ENCODE data around the gene NAA10.

NAA10 gene

GRCh38 chrX:153913211-153913610 is 21.6 kb downstream of the NAA10 start:
- no peak for TF ChIP-seq Cebpa-rat (IDR thresholded peaks at IDR 0.05)
- Histone ChIP-seq H4K20me1 (peaks cover 34 to 98% (median 69%) of the 10 kb centered on the region in 11 experiments; a peak in 21 of 22 replicates), H3K4me1 (peaks cover 0 to 9% (median 0%) of the 10 kb centered on the region in 10 experiments; a peak in 5 of 20 replicates), H3K27ac (no peak overlapping the region), H3K4me2 (no peak overlapping the region), H3K9me3 (replicated peaks in 1 of 11) (peaks cover 0 to 16% (median 0%) of the 10 kb centered on the region in 11 experiments; a peak in 1 of 22 replicates), H3K27me3 (peaks cover 70 to 92% (median 83%) of the 10 kb centered on the region in 11 experiments), H3K36me3 (peaks cover 18 to 89% (median 70%) of the 10 kb centered on the region in 11 experiments), H3K4me3 (no peak overlapping the region), H3K9ac (no peak overlapping the region)

DNA sequence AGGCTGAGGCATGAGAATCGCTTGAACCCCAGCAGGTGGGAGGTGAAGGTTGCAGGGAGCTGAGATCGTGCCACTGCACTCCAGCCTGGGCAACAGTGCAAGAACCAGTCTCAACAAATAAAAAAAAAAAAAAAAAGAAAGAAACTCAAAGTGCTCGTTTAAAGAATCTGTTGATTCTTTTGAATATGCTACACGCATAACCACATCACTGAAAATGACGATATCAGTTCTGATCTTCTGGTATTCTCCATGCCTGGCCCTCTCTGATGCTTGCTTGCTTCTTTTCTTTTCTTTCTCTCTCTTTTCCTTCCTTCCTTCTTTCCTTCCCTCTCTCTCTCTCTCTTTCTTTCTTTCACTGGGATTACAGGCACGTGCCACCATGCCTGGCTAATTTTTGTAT is 23.0 kb downstream of the NAA10 start:
- Histone ChIP-seq H3K4me1 (peaks cover 0 to 17% (median 0%) of the 10 kb centered on the region in 10 experiments; a peak in 6 of 20 replicates), H3K4me2 (no peak overlapping the region), H3K27me3 (peaks cover 67 to 92% (median 83%) of the 10 kb centered on the region in 11 experiments), H3K27ac (no peak overlapping the region; a peak in 1 of 22 replicates), H4K20me1 (peaks cover 38 to 98% (median 76%) of the 10 kb centered on the region in 11 experiments; a peak in 21 of 22 replicates), H3K9ac (no peak overlapping the region), H3K36me3 (peaks cover 18 to 88% (median 72%) of the 10 kb centered on the region in 11 experiments; a peak in 21 of 22 replicates), H3K4me3 (no peak overlapping the region), H3K9me3 (replicated peaks in 1 of 11) (peaks cover 0 to 16% (median 0%) of the 10 kb centered on the region in 11 experiments; a peak in 1 of 22 replicates)
- no peak for TF ChIP-seq Cebpa-rat (IDR thresholded peaks at IDR 0.05)

DNA sequence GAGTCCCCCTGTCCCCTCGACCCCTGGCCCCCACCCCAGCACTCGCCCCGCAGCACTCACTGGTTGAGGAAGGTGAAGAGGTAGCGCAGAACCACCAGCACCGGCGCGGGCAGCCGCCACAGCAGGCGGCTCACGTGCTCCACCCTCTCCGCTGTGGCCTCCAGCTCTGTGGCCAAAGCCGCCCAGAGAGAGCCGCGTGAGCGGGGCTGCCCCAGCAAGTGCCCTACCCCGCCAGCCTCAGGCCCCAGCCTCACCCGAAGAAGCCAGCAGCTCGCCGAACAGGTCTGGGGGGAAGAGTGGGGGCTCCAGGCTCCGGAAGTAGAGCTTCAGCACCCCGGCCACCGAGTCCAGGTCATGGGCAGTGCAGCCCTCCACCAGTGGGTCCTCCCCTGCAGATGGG is 24.4 kb downstream of the NAA10 start:
- peaks cover 0 to 16% (median 0%) of the 10 kb centered on the region in 11 experiments; a peak in 4 of 22 replicates for H3K9me3 ChIP-seq (replicated peaks in 1 of 11)
- no peak for TF ChIP-seq Cebpa-rat (IDR thresholded peaks at IDR 0.05)
- H4K20me1 ChIP-seq, result peaks cover 40 to 98% (median 70%) of the 10 kb centered on the region in 11 experiments; a peak in 21 of 22 replicates
- no peak overlapping the region for H3K4me3 ChIP-seq
- peaks cover 17 to 80% (median 60%) of the 10 kb centered on the region in 11 experiments; a peak in 18 of 22 replicates for H3K36me3 ChIP-seq
- no peak overlapping the region for H3K9ac ChIP-seq
- H3K27ac ChIP-seq, result no peak overlapping the region
- H3K4me2 ChIP-seq, result no peak overlapping the region
- peaks cover 64 to 92% (median 82%) of the 10 kb centered on the region in 11 experiments for H3K27me3 ChIP-seq
- H3K4me1 ChIP-seq, result peaks cover 0 to 27% (median 8%) of the 10 kb centered on the region in 10 experiments; a peak in 10 of 20 replicates

- Histone ChIP-seq H3K36me3 (peaks cover 17 to 78% (median 59%) of the 10 kb centered on the region in 11 experiments; a peak in 18 of 22 replicates), H3K27me3 (peaks cover 61 to 93% (median 82%) of the 10 kb centered on the region in 11 experiments), H3K27ac (no peak overlapping the region), H3K4me1 (peaks cover 1 to 28% (median 12%) of the 10 kb centered on the region in 10 experiments; a peak in 18 of 20 replicates), H4K20me1 (peaks cover 41 to 99% (median 72%) of the 10 kb centered on the region in 11 experiments; a peak in 20 of 22 replicates), H3K4me2 (no peak overlapping the region), H3K4me3 (no peak overlapping the region), H3K9ac (no peak overlapping the region), H3K9me3 (replicated peaks in 1 of 11) (peaks cover 0 to 16% (median 0%) of the 10 kb centered on the region in 11 experiments; a peak in 4 of 22 replicates)
- no peak for TF ChIP-seq Cebpa-rat (IDR thresholded peaks at IDR 0.05)
Measured at GRCh38 chrX:153909980-153910360, 24.9 kb downstream of the NAA10 start.

- Histone ChIP-seq H3K9me3 (replicated peaks in 1 of 11) (peaks cover 0 to 11% (median 0%) of the 10 kb centered on the region in 11 experiments; a peak in 4 of 22 replicates), H3K4me3 (no peak overlapping the region), H3K9ac (no peak overlapping the region; a peak in 1 of 22 replicates), H3K27me3 (peaks cover 55 to 93% (median 79%) of the 10 kb centered on the region in 11 experiments), H3K27ac (no peak overlapping the region), H3K4me1 (peaks cover 8 to 35% (median 19%) of the 10 kb centered on the region in 10 experiments), H3K4me2 (peak overlapping the region in 1 of 11 experiments; percentile 12; a peak in 3 of 22 replicates), H4K20me1 (peaks cover 41 to 98% (median 68%) of the 10 kb centered on the region in 11 experiments; a peak in 20 of 22 replicates), H3K36me3 (peaks cover 13 to 72% (median 54%) of the 10 kb centered on the region in 11 experiments; a peak in 18 of 22 replicates)
- no peak for TF ChIP-seq Cebpa-rat (IDR thresholded peaks at IDR 0.05)
Measured at GRCh38 chrX:153909024-153909979, 25.5 kb downstream of the NAA10 start.

DNA sequence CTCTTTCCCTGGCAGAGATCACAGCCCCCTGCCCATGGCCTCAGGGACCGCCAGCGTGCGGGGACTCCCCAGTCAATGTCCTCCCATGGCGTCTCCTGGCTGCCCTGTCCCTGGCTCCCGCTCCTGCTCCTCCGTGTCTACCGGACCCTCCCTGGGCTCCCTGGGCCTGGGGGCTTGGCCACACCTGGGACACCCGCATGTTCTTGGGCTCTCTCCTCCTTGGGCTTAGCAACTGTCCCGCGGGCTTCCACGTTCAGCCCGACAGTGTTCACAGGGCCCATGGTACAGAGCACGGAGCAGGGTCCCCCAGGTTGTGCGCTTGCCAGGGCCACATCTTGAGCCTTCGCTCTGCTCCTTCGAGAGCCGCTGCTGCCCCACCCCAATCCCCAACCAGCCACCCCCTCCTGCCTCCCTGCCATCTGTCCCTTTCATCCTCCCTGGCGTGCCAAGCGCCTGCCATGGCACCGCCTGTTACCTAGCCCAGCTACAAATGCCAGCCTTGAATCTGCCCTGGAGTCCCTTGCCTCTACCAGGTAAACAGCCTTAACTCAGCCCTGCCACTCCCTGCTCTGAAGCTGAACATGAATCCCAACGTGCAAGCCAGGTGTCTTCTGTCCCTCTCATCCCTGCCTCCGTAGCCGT is 26.5 kb downstream of the NAA10 start:
- no peak for TF ChIP-seq Cebpa-rat (IDR thresholded peaks at IDR 0.05)
- peaks cover 45 to 89% (median 72%) of the 10 kb centered on the region in 11 experiments for H3K27me3 ChIP-seq
- H3K9ac ChIP-seq, result no peak overlapping the region
- H3K36me3 ChIP-seq, result peaks cover 10 to 62% (median 45%) of the 10 kb centered on the region in 11 experiments; a peak in 18 of 22 replicates
- peaks cover 0 to under 1% (median 0%) of the 10 kb centered on the region in 11 experiments; a peak in 4 of 22 replicates for H3K9me3 ChIP-seq (replicated peaks in 1 of 11)
- H3K27ac ChIP-seq, result no peak overlapping the region
- peaks cover 36 to 95% (median 59%) of the 10 kb centered on the region in 11 experiments; a peak in 20 of 22 replicates for H4K20me1 ChIP-seq
- peak overlapping the region in 1 of 11 experiments; percentile 5; a peak in 2 of 22 replicates for H3K4me2 ChIP-seq
- H3K4me1 ChIP-seq, result peaks cover 17 to 43% (median 29%) of the 10 kb centered on the region in 10 experiments
- no peak overlapping the region for H3K4me3 ChIP-seq

GRCh38 chrX:153907456-153907855 is 27.4 kb downstream of the NAA10 start:
- Histone ChIP-seq H3K36me3 (peaks cover 2 to 53% (median 36%) of the 10 kb centered on the region in 11 experiments; a peak in 18 of 22 replicates), H3K4me2 (no peak overlapping the region), H3K4me1 (peaks cover 26 to 52% (median 37%) of the 10 kb centered on the region in 10 experiments), H3K27ac (no peak overlapping the region), H4K20me1 (peaks cover 38 to 95% (median 57%) of the 10 kb centered on the region in 11 experiments; a peak in 20 of 22 replicates), H3K27me3 (peaks cover 42 to 89% (median 72%) of the 10 kb centered on the region in 11 experiments), H3K4me3 (no peak overlapping the region), H3K9ac (no peak overlapping the region), H3K9me3 (replicated peaks in 1 of 11) (no peaks in the 10 kb centered on the region; a peak in 4 of 22 replicates)
- TF ChIP-seq Cebpa-rat (IDR thresholded peaks at IDR 0.05), result no peak
